Breast epithelium (tissue), 3 donors: Measurements from ENCODE around the gene RMDN3.

ENCODE experiments used
- CTCF ChIP-seq, 3 donors: fragments of 450-650 bp; IDR thresholded peaks; one replicate each; pipeline ENCODE4 v1.5.1; 2016 to 2017; ENCODE audit warnings: antibody characterized with exemption in 3 of 3, mild to moderate bottlenecking in 3 of 3, moderate library complexity in 3 of 3
- POLR2A ChIP-seq: fragments of 450-650 bp; IDR thresholded peaks from one replicate; pipeline ENCODE4 v1.6.1; 2016; ENCODE audit warnings: antibody characterized with exemption, mild to moderate bottlenecking, moderate library complexity
- POLR2AphosphoS5 ChIP-seq, 3 donors: sonication (generic); formaldehyde crosslinking; IDR thresholded peaks; one replicate each; pipeline ENCODE4 v1.6.1; 2017; ENCODE audit warnings: antibody characterized with exemption in 3 of 3

- no peak for TF ChIP-seq CTCF (IDR thresholded peaks at IDR 0.05)
- no peak for TF ChIP-seq POLR2A
- TF ChIP-seq POLR2AphosphoS5 (IDR thresholded peaks at IDR 0.05) = no peak
These were observed 58.8 kb downstream of the RMDN3 start for GRCh38 chr15:40696228-40696627.
